Trophoblast cell (in vitro differentiated cells and primary cell): Measurements from ENCODE around the gene NKAIN4.

Source experiments
- DNase-seq, 2 donors: peaks; one replicate each; pipeline ENCODE4 v3.0.0-alpha.2; 2016
- H2AFZ ChIP-seq: 2 replicates; pipeline ENCODE4 v1.6.1; 2013; ENCODE audit warnings: low read length, moderate library complexity, mild to moderate bottlenecking; ENCODE audit not compliant: insufficient read depth, poor library complexity
- H2AK5ac ChIP-seq: 2 replicates; pipeline ENCODE4 v1.6.1; 2013; ENCODE audit warnings: mild to moderate bottlenecking, low read length
- H2BK120ac ChIP-seq: 2 replicates; pipeline ENCODE4 v1.6.1; 2013; ENCODE audit warnings: low read length, mild to moderate bottlenecking, moderate library complexity; ENCODE audit not compliant: insufficient read depth, poor library complexity
- H2BK12ac ChIP-seq: 2 replicates; pipeline ENCODE4 v1.6.1; 2013; ENCODE audit warnings: mild to moderate bottlenecking, low read length, moderate library complexity
- H2BK5ac ChIP-seq: 2 replicates; pipeline ENCODE4 v1.6.1; 2013; ENCODE audit warnings: low read length, low read depth, moderate library complexity, mild to moderate bottlenecking; ENCODE audit not compliant: poor library complexity
- H3K14ac ChIP-seq: 2 replicates; pipeline ENCODE4 v1.6.1; 2013; ENCODE audit warnings: mild to moderate bottlenecking, low read length
- H3K18ac ChIP-seq: 2 replicates; pipeline ENCODE4 v1.6.1; 2013; ENCODE audit warnings: mild to moderate bottlenecking, low read length
- H3K23ac ChIP-seq: 2 replicates; pipeline ENCODE4 v1.6.1; 2013; ENCODE audit warnings: low read length
- H3K27ac ChIP-seq: 2 replicates; pipeline ENCODE4 v1.5.1; 2013; ENCODE audit warnings: low read depth, mild to moderate bottlenecking, inconsistent platforms, low read length, moderate library complexity
- H3K27me3 ChIP-seq: 2 replicates; pipeline ENCODE4 v1.6.1; 2013; ENCODE audit warnings: inconsistent platforms, mild to moderate bottlenecking, low read length, moderate library complexity; ENCODE audit not compliant: insufficient read depth
- H3K36me3 ChIP-seq, 2 experiments: 1 replicate in 1 of 2; 2 replicates in 1 of 2; pipeline ENCODE4 v1.6.1; 2013; ENCODE audit warnings: low read length in 2 of 2, mild to moderate bottlenecking in 2 of 2, moderate library complexity in 1 of 2; ENCODE audit not compliant: insufficient read depth in 2 of 2, control insufficient read depth in 1 of 2
- H3K4ac ChIP-seq: 2 replicates; pipeline ENCODE4 v1.6.1; 2013; ENCODE audit warnings: low read depth, mild to moderate bottlenecking, low read length, moderate library complexity
- H3K4me1 ChIP-seq, 2 experiments: 1 replicate in 1 of 2; 2 replicates in 1 of 2; pipeline ENCODE4 v1.6.1; 2013; ENCODE audit warnings: low read length in 2 of 2, mild to moderate bottlenecking in 2 of 2, moderate library complexity in 1 of 2; ENCODE audit not compliant: insufficient read depth in 2 of 2, control insufficient read depth in 1 of 2
- H3K4me2 ChIP-seq: 2 replicates; pipeline ENCODE4 v1.6.1; 2013; ENCODE audit warnings: inconsistent platforms, mild to moderate bottlenecking, low read length, moderate library complexity
- H3K4me3 ChIP-seq: 2 replicates; pipeline ENCODE4 v1.5.1; 2013; ENCODE audit warnings: mild to moderate bottlenecking, low read depth, low read length, inconsistent platforms
- H3K79me1 ChIP-seq: one replicate; pipeline ENCODE4 v1.6.1; 2013; ENCODE audit warnings: low read length
- H3K79me2 ChIP-seq: 2 replicates; pipeline ENCODE4 v1.6.1; 2013; ENCODE audit warnings: low read length, mild to moderate bottlenecking; ENCODE audit not compliant: control insufficient read depth, insufficient read depth, poor library complexity
- H3K9ac ChIP-seq: 2 replicates; pipeline ENCODE4 v1.6.1; 2013; ENCODE audit warnings: mild to moderate bottlenecking, low read length
- H3K9me3 ChIP-seq: 2 replicates; pipeline ENCODE4 v1.6.1; 2013; ENCODE audit warnings: low read depth, mild to moderate bottlenecking, control low read depth, inconsistent platforms, low read length; ENCODE audit not compliant: insufficient read depth
- H4K12ac ChIP-seq: 2 replicates; pipeline ENCODE4 v1.6.1; 2013; ENCODE audit warnings: low read depth, mild to moderate bottlenecking, low read length, moderate library complexity
- H4K8ac ChIP-seq: 2 replicates; pipeline ENCODE4 v1.6.1; 2013; ENCODE audit warnings: low read depth, mild to moderate bottlenecking, low read length, moderate library complexity
- H4K91ac ChIP-seq: one replicate; pipeline ENCODE4 v1.6.1; 2013; ENCODE audit warnings: low read depth, mild to moderate bottlenecking, low read length, moderate library complexity
- WGBS: extraction: QIAGEN DNeasy Blood & Tissue Kit; methylation state at CpG from one replicate; pipeline ENCODE4 v1.1.7; 2013; ENCODE audit warnings: missing lambda C conversion rate; ENCODE audit not compliant: insufficient read length, insufficient coverage; ENCODE audit errors: extremely low coverage; 5-methylcytosine and 5-hydroxymethylcytosine counted together

Gene NKAIN4

GRCh38 chr20:63208346-63208909, 45.8 kb downstream of the NKAIN4 start:
- H3K4me3 ChIP-seq, result no peak overlapping the region
- H3K4me1 ChIP-seq, result peaks cover 17 to 19% of the 10 kb centered on the region in 2 experiments
- WGBS, result no CpG with 5 or more reads among the region's 6 CpGs
- H3K9me3 ChIP-seq, result no peaks in the 10 kb centered on the region
- peaks cover 53% of the 10 kb centered on the region for H3K79me2 ChIP-seq
- no peak overlapping the region for H4K8ac ChIP-seq
- no peak overlapping the region for H3K14ac ChIP-seq
- H3K27me3 ChIP-seq, result no peaks in the 10 kb centered on the region
- no peak overlapping the region for H2BK12ac ChIP-seq
- H2AFZ ChIP-seq, result no peak overlapping the region
- H3K36me3 ChIP-seq, result peaks cover 83 to 84% of the 10 kb centered on the region in 2 experiments
- no peak overlapping the region for H3K9ac ChIP-seq
- peaks cover 2% of the 10 kb centered on the region for H3K79me1 ChIP-seq
- no peak overlapping the region for H2AK5ac ChIP-seq
- no peak overlapping the region for H2BK120ac ChIP-seq
- H4K12ac ChIP-seq, result no peak overlapping the region
- DNase-seq, result no peak
- H3K18ac ChIP-seq, result no peak overlapping the region
- no peak overlapping the region for H2BK5ac ChIP-seq
- no peak overlapping the region for H3K23ac ChIP-seq
- peak overlapping the region; percentile 57 for H3K4ac ChIP-seq
- no peak overlapping the region for H3K27ac ChIP-seq
- H3K4me2 ChIP-seq, result no peak overlapping the region
- no peak overlapping the region for H4K91ac ChIP-seq

GRCh38 chr20:63206878-63207277, 47.4 kb downstream of the NKAIN4 start:
- Histone ChIP-seq H3K4me3 (no peak overlapping the region), H3K27me3 (no peaks in the 10 kb centered on the region), H4K91ac (no peak overlapping the region), H3K79me2 (peaks cover 47% of the 10 kb centered on the region), H3K4ac (peak overlapping the region; percentile 86), H2AFZ (no peak overlapping the region), H3K27ac (no peak overlapping the region), H3K18ac (no peak overlapping the region), H2BK12ac (no peak overlapping the region), H4K8ac (no peak overlapping the region), H2BK5ac (no peak overlapping the region), H3K4me1 (peaks cover 5 to 7% of the 10 kb centered on the region in 2 experiments), H2AK5ac (no peak overlapping the region), H4K12ac (no peak overlapping the region), H3K36me3 (peaks cover 84 to 86% of the 10 kb centered on the region in 2 experiments), H3K4me2 (no peak overlapping the region), H3K9ac (peak overlapping the region; percentile 8), H3K79me1 (no peaks in the 10 kb centered on the region), H3K14ac (no peak overlapping the region), H3K23ac (no peak overlapping the region), H3K9me3 (no peaks in the 10 kb centered on the region), H2BK120ac (no peak overlapping the region)
- WGBS, result no CpG with 5 or more reads among the region's 11 CpGs
- no peak for DNase-seq

GRCh38 chr20:63205896-63206295, 48.4 kb downstream of the NKAIN4 start:
- no peak overlapping the region for H3K4me3 ChIP-seq
- H3K27me3 ChIP-seq, result no peaks in the 10 kb centered on the region
- peaks cover 3 to 5% of the 10 kb centered on the region in 2 experiments for H3K4me1 ChIP-seq
- no peak overlapping the region for H3K9ac ChIP-seq
- H4K8ac ChIP-seq, result no peak overlapping the region
- no peaks in the 10 kb centered on the region for H3K9me3 ChIP-seq
- no peak overlapping the region for H3K14ac ChIP-seq
- H4K12ac ChIP-seq, result no peak overlapping the region
- H3K23ac ChIP-seq, result no peak overlapping the region
- H3K79me1 ChIP-seq, result no peaks in the 10 kb centered on the region
- H3K79me2 ChIP-seq, result peaks cover 42% of the 10 kb centered on the region
- H2BK120ac ChIP-seq, result no peak overlapping the region
- H2BK5ac ChIP-seq, result no peak overlapping the region
- no peak overlapping the region for H2BK12ac ChIP-seq
- no peak for DNase-seq
- peak overlapping the region; percentile 86 for H3K4ac ChIP-seq
- no peak overlapping the region for H3K18ac ChIP-seq
- no peak overlapping the region for H2AK5ac ChIP-seq
- peaks cover 80 to 83% of the 10 kb centered on the region in 2 experiments for H3K36me3 ChIP-seq
- H4K91ac ChIP-seq, result no peak overlapping the region
- H2AFZ ChIP-seq, result no peak overlapping the region
- H3K4me2 ChIP-seq, result no peak overlapping the region
- WGBS, result no CpG with 5 or more reads among the region's 10 CpGs
- no peak overlapping the region for H3K27ac ChIP-seq

GRCh38 chr20:63204362-63204761, 49.9 kb downstream of the NKAIN4 start:
- DNase-seq, result no peak
- H3K9me3 ChIP-seq, result no peaks in the 10 kb centered on the region

More at GRCh38 chr20:63204362-63204761, 49.9 kb downstream of the NKAIN4 start:
- Histone ChIP-seq H3K79me1 (no peaks in the 10 kb centered on the region), H2AFZ (no peak overlapping the region), H2BK120ac (no peak overlapping the region), H2BK12ac (no peak overlapping the region), H4K8ac (no peak overlapping the region), H3K4me3 (no peak overlapping the region), H3K79me2 (peaks cover 39% of the 10 kb centered on the region), H3K9ac (no peak overlapping the region), H4K12ac (no peak overlapping the region), H3K27me3 (no peaks in the 10 kb centered on the region), H3K4me2 (no peak overlapping the region), H3K36me3 (peaks cover 74 to 79% of the 10 kb centered on the region in 2 experiments), H3K4ac (peak overlapping the region; percentile 87), H4K91ac (no peak overlapping the region), H3K23ac (no peak overlapping the region), H3K27ac (no peak overlapping the region), H3K18ac (no peak overlapping the region), H3K14ac (no peak overlapping the region), H2AK5ac (no peak overlapping the region), H3K4me1 (peaks cover 0 to 2% of the 10 kb centered on the region in 2 experiments), H2BK5ac (no peak overlapping the region)
- WGBS, result no CpG with 5 or more reads among the region's 5 CpGs
